ENCODE results near the gene JUN. TPM values are rescaled to one million over a fixed set of nuclear protein-coding genes. Genes with fewer than 3 reads are reported as not detected.

JUN gene
- total RNA-seq, 1 donor from 2014 or later: 160 TPM

- peak overlapping the region; percentile 11 for H3K4me3 Mint-ChIP-seq
- peaks cover 25% of the 10 kb centered on the region for H3K4me1 Mint-ChIP-seq (ENCODE audit: unreplicated experiment)
- no peaks in the 10 kb centered on the region for H3K27me3 Mint-ChIP-seq
- TF ChIP-seq, protein P1, sequence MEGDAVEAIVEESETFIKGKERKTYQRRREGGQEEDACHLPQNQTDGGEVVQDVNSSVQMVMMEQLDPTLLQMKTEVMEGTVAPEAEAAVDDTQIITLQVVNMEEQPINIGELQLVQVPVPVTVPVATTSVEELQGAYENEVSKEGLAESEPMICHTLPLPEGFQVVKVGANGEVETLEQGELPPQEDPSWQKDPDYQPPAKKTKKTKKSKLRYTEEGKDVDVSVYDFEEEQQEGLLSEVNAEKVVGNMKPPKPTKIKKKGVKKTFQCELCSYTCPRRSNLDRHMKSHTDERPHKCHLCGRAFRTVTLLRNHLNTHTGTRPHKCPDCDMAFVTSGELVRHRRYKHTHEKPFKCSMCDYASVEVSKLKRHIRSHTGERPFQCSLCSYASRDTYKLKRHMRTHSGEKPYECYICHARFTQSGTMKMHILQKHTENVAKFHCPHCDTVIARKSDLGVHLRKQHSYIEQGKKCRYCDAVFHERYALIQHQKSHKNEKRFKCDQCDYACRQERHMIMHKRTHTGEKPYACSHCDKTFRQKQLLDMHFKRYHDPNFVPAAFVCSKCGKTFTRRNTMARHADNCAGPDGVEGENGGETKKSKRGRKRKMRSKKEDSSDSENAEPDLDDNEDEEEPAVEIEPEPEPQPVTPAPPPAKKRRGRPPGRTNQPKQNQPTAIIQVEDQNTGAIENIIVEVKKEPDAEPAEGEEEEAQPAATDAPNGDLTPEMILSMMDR (conservative IDR thresholded peaks at IDR 0.05): no peak
- H3K9me3 Mint-ChIP-seq: no peaks in the 10 kb centered on the region
- H3K36me3 Mint-ChIP-seq: no peaks in the 10 kb centered on the region
- no peak overlapping the region for H3K27ac Mint-ChIP-seq
- no peak for DNase-seq (ENCODE audit: extremely low spot score, unreplicated experiment)
Observed at GRCh38 chr1:58754683-58755467, 29.0 kb downstream of the JUN start.

DNA sequence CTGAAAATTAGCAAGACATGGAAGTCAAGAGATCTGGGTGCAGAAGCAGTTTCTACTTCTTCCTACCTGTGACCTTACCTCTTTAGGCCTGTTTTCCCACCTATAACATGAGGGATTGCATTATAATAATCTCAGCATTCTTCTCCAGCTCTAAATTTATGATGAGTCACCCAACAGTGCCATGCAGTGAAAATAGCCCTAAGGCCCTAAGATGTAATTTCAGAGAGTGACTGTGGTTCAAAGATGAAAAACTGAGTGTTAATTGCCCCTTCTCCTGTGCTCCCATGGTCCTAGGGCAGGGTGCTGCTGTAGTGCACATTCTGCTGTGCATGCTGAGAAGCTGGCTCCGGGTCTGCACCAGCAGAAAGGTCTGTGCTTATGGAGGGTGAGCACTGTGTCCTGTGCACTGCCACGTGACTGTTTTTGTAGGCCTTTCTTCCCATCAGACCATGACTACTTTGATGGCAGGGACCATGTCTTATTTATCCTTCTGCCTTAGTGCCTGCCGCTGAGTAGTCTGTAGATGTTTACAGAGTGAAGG is 29.7 kb downstream of the JUN start:
- no peak for DNase-seq (ENCODE audit: extremely low spot score, unreplicated experiment)
- Mint-ChIP-seq H3K36me3 (no peaks in the 10 kb centered on the region), H3K4me1 (ENCODE audit: unreplicated experiment) (peaks cover 29% of the 10 kb centered on the region), H3K27ac (no peak overlapping the region), H3K9me3 (no peaks in the 10 kb centered on the region), H3K4me3 (no peak overlapping the region), H3K27me3 (no peaks in the 10 kb centered on the region)
- TF ChIP-seq, protein P1 (conservative IDR thresholded peaks at IDR 0.05): no peak

GRCh38 chr1:58753431-58753866 is 30.4 kb downstream of the JUN start:
- Mint-ChIP-seq H3K27me3 (no peaks in the 10 kb centered on the region), H3K9me3 (no peaks in the 10 kb centered on the region), H3K27ac (no peak overlapping the region), H3K4me3 (no peak overlapping the region), H3K36me3 (no peaks in the 10 kb centered on the region), H3K4me1 (ENCODE audit: unreplicated experiment) (peaks cover 34% of the 10 kb centered on the region)
- TF ChIP-seq, protein P1 (conservative IDR thresholded peaks at IDR 0.05): no peak
- DNase-seq (ENCODE audit: extremely low spot score, unreplicated experiment): no peak

- TF ChIP-seq, protein P1 (conservative IDR thresholded peaks at IDR 0.05): no peak
- Mint-ChIP-seq H3K4me1 (ENCODE audit: unreplicated experiment) (peaks cover 40% of the 10 kb centered on the region), H3K36me3 (no peaks in the 10 kb centered on the region), H3K4me3 (no peak overlapping the region), H3K27me3 (peaks cover 5% of the 10 kb centered on the region), H3K27ac (no peak overlapping the region), H3K9me3 (no peaks in the 10 kb centered on the region)
- DNase-seq (ENCODE audit: extremely low spot score, unreplicated experiment): no peak
Observed at GRCh38 chr1:58749646-58750045, 34.2 kb downstream of the JUN start.

DNA sequence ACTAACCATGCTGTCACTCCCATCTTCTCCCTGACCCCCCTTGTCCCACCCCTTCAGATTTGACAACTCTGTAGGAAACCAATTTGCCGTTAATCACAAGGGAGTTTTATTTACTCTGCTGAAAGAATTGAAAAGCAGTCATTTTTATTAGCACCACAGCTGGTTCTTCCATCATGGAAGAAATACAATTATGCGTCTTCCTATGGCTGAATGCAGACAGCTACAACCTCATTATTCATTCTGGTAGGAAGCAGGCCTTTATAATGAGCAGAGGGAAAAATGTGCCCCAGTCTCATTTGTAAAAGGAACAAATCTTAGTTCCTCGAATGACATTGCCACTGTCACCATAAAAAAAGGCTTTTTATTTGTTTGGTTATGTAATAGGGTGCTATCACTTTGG is 35.2 kb downstream of the JUN start:
- TF ChIP-seq, protein P1 (conservative IDR thresholded peaks at IDR 0.05): no peak
- Mint-ChIP-seq H3K9me3 (peaks cover 4% of the 10 kb centered on the region), H3K4me1 (ENCODE audit: unreplicated experiment) (peaks cover 31% of the 10 kb centered on the region)

More for the DNA sequence above, 35.2 kb downstream of the JUN start:
- Mint-ChIP-seq H3K36me3 (no peaks in the 10 kb centered on the region), H3K27me3 (peaks cover 8% of the 10 kb centered on the region), H3K27ac (no peak overlapping the region), H3K4me3 (no peak overlapping the region)
- no peak for DNase-seq (ENCODE audit: extremely low spot score, unreplicated experiment)
